Vagina (tissue), 2 donors: ENCODE results near the gene DRICH1.
"Not testable (repeated sequence)": the region's sequence is repeated elsewhere in the genome, so short reads cannot be mapped to it uniquely, and the experiment has no call there.

Experiments used
- CTCF ChIP-seq, 3 experiments: fragments of 450-650 bp in 2 of 3; fragments of 200-600 bp in 1 of 3; sonication (generic) in 1 of 3; IDR thresholded peaks; one replicate each; pipeline ENCODE4 v1.5.1; 2017 to 2019; ENCODE audit warnings: antibody characterized with exemption in 3 of 3, mild to moderate bottlenecking in 2 of 3, moderate library complexity in 2 of 3
- POLR2A ChIP-seq, 2 donors: fragments of 450-650 bp; IDR thresholded peaks; one replicate each; pipeline ENCODE4 v1.6.1; 2017; ENCODE audit warnings: antibody characterized with exemption in 2 of 2, mild to moderate bottlenecking in 2 of 2, moderate library complexity in 2 of 2
- POLR2AphosphoS5 ChIP-seq, 2 donors: sonication (generic); formaldehyde crosslinking; IDR thresholded peaks; one replicate each; pipeline ENCODE4 v1.9.0; 2017; ENCODE audit warnings: antibody characterized with exemption in 2 of 2, mild to moderate bottlenecking in 2 of 2, low read depth in 1 of 2; ENCODE audit not compliant: insufficient read depth in 1 of 2

DNA sequence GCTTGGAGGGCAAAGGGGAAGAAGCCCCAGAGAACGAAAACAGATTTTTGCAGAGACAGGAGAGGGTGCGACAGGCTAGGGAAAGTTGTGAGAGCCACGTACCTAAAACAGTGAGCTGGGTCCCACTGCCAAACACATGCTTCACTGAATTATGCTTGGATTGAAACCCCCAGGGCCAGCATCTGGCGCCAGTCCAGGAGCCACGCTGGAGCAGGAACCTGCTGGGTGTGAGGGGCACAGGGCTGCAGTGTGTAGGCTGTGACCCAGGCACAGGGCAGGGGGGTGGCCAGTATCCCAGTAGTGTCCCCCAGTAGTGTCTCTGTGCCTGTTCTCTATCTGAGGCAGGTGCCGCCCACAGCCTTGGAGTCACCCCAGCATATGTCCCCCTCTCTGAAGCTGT, 8.1 kb upstream of the DRICH1 start:
- not testable (repeated sequence) for TF ChIP-seq CTCF (IDR thresholded peaks at IDR 0.05); POLR2A (IDR thresholded peaks at IDR 0.05); POLR2AphosphoS5 (IDR thresholded peaks at IDR 0.05; ENCODE audit: insufficient read depth in 1 of 2, low read depth in 1 of 2)
